Gastrocnemius medialis (tissue), 4 donors: ENCODE measurements around the gene CYTH1. TPM values are rescaled to one million over a fixed set of nuclear protein-coding genes. Genes with fewer than 3 reads are reported as not detected.
A peak's percentile ranks its signal among the peaks of the same experiment; 100 is the strongest.

Experiments
- ATAC-seq, 2 donors: fragments of 150-250 bp; one replicate each; pipeline ENCODE4 v1.9.1; 2016
- DNase-seq, 2 donors: peaks; one replicate each; pipeline ENCODE4 v3.0.0-alpha.2; 2019
- H3K27ac ChIP-seq, 4 donors: fragments of 200-600 bp; sonication (generic); 1 replicate in 1 of 4; 2 replicates in 3 of 4; pipeline ENCODE4 v1.5.1; 2016 to 2018; ENCODE audit warnings: mild to moderate bottlenecking in 2 of 4, moderate library complexity in 1 of 4
- H3K27me3 ChIP-seq, 3 donors: fragments of 200-600 bp; sonication (generic) in 2 of 3; 1 replicate in 1 of 3; 2 replicates in 2 of 3; pipeline versions ENCODE4 v1.5.1 to v1.6.0; 2016 to 2019; ENCODE audit warnings: mild to moderate bottlenecking in 1 of 3, moderate library complexity in 1 of 3
- H3K36me3 ChIP-seq, 2 donors: fragments of 200-600 bp; sonication (generic) in 1 of 2; one replicate each; pipeline ENCODE4 v1.5.1; 2017 to 2018
- H3K4me1 ChIP-seq, 2 donors: fragments of 200-600 bp; sonication (generic) in 1 of 2; one replicate each; pipeline ENCODE4 v1.5.1; 2016 to 2017; ENCODE audit warnings: mild to moderate bottlenecking in 2 of 2
- H3K4me3 ChIP-seq, 4 donors: fragments of 200-600 bp; sonication (generic) in 3 of 4; 1 replicate in 1 of 4; 2 replicates in 3 of 4; pipeline ENCODE4 v1.5.1; 2016 to 2019; ENCODE audit warnings: mild to moderate bottlenecking in 2 of 4
- H3K9me3 ChIP-seq, 3 donors: fragments of 200-600 bp; sonication (generic) in 2 of 3; 1 replicate in 1 of 3; 2 replicates in 2 of 3; pipeline ENCODE4 v1.5.1; 2016 to 2019
- POLR2A ChIP-seq, 2 donors: fragments of 450-650 bp; IDR thresholded peaks; one replicate each; pipeline ENCODE4 v1.6.1; 2017; ENCODE audit warnings: antibody characterized with exemption in 2 of 2, mild to moderate bottlenecking in 2 of 2, moderate library complexity in 2 of 2
- in situ Hi-C, 4 donors: fragments of 200-750 bp; cut with MboI; loops; one replicate each; pipeline versions ENCODE4 v1.15.0 to v1.8.0; 2017; ENCODE audit warnings: low sequenced_read_pairs in 4 of 4
- intact Hi-C: fragments of 100-400 bp; cut with DNase I; formaldehyde crosslinking; loops from one replicate; pipeline ENCODE4 v1.15.1; 2023; ENCODE audit warnings: low total_unique reads
- total RNA-seq, 4 donors: library from RNA; depleted of rRNA; stranded (reverse); fragments of >200 nt; gene quantifications; one replicate each; pipeline versions ENCODE4 v1.1.0 to v1.2.3, GENCODE V29; 2016
- TF ChIP-seq, protein P1 (sequence below), 5 experiments: fragments of 450-650 bp in 3 of 5; fragments of 200-600 bp in 2 of 5; sonication (generic) in 2 of 5; IDR thresholded peaks in 4 of 5; conservative IDR thresholded peaks in 1 of 5; 1 replicate in 4 of 5; 2 replicates in 1 of 5; pipeline ENCODE4 v1.5.1; 2016 to 2019; ENCODE audit warnings: antibody characterized with exemption in 5 of 5, mild to moderate bottlenecking in 3 of 5, moderate library complexity in 3 of 5

CYTH1 gene
- total RNA-seq, 4 donors from 2014 or later = 24.7 to 43.7 (median 32.4) TPM

DNA sequence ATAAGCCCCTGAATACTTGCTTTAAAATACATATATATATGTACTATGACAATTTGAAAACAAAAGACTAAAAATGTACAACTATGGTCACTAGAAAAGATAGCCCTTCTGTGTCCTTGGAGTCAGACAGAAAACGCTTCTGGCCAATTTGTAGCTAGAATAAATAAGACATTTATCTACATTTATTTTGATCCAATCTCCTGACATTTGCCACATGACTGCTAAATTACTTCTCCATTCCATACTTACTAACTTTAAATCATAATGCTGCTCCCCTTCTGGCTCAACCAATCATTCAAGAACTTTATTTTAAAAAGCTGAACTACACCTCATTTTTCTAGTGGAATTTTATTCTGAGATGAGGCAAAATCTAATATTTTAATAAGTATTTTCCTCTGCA, 65.8 kb downstream of the CYTH1 start:
- TF ChIP-seq, protein P1, sequence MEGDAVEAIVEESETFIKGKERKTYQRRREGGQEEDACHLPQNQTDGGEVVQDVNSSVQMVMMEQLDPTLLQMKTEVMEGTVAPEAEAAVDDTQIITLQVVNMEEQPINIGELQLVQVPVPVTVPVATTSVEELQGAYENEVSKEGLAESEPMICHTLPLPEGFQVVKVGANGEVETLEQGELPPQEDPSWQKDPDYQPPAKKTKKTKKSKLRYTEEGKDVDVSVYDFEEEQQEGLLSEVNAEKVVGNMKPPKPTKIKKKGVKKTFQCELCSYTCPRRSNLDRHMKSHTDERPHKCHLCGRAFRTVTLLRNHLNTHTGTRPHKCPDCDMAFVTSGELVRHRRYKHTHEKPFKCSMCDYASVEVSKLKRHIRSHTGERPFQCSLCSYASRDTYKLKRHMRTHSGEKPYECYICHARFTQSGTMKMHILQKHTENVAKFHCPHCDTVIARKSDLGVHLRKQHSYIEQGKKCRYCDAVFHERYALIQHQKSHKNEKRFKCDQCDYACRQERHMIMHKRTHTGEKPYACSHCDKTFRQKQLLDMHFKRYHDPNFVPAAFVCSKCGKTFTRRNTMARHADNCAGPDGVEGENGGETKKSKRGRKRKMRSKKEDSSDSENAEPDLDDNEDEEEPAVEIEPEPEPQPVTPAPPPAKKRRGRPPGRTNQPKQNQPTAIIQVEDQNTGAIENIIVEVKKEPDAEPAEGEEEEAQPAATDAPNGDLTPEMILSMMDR (IDR thresholded peaks at IDR 0.05 in 4 of 5, conservative IDR thresholded peaks at IDR 0.05 in 1 of 5) = no peak
- TF ChIP-seq POLR2A (IDR thresholded peaks at IDR 0.05) = no peak
- Histone ChIP-seq H3K9me3 (no peaks in the 10 kb centered on the region), H3K4me3 (peak overlapping the region in 3 of 4 donors; percentile 51 to 64 (median 64)), H3K4me1 (peaks cover 44 to 48% of the 10 kb centered on the region in 2 donors), H3K27me3 (no peaks in the 10 kb centered on the region), H3K36me3 (no peaks in the 10 kb centered on the region), H3K27ac (peak overlapping the region; percentile 72 to 84 (median 83))
- in situ Hi-C loops (no loop called here), intact Hi-C loops (loop anchor here (5.0 kb wide), 3 partner anchors 34 to 126 kb away; partner anchors contain the start of gene USP36)
- ATAC-seq (no peak), DNase-seq (no peak)

DNA sequence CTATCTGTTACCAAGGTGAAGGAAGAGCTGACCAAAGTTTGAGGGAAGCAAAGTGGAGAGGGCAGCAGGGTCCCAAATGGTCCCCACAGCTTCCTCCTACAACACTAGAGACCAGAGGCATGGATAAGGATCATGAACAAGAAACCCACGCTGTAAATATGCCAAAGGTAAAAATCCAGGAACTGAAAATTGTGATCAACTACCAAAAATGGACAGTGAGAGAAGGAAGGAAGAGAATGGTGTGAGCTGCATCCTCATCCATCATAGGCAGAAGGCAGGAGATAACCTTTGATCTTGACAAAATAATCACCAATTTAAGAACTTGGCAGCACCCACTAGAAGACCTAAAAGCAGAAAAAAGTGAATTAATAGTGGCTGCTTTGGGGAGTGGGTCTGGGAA, 66.2 kb downstream of the CYTH1 start:
- intact Hi-C loops = loop anchor here (5.0 kb wide), 3 partner anchors 34 to 126 kb away; partner anchors contain the start of gene USP36
- Histone ChIP-seq H3K27ac (peak overlapping the region; percentile 72 to 84 (median 83)), H3K36me3 (no peaks in the 10 kb centered on the region), H3K4me1 (peaks cover 39 to 45% of the 10 kb centered on the region in 2 donors), H3K9me3 (no peaks in the 10 kb centered on the region), H3K4me3 (no peak overlapping the region), H3K27me3 (no peaks in the 10 kb centered on the region)
- in situ Hi-C loops = no loop called here
- ATAC-seq (no peak), DNase-seq (no peak)
- no peak for TF ChIP-seq POLR2A (IDR thresholded peaks at IDR 0.05)
- TF ChIP-seq, protein P1 (IDR thresholded peaks at IDR 0.05 in 4 of 5, conservative IDR thresholded peaks at IDR 0.05 in 1 of 5) = no peak

DNA sequence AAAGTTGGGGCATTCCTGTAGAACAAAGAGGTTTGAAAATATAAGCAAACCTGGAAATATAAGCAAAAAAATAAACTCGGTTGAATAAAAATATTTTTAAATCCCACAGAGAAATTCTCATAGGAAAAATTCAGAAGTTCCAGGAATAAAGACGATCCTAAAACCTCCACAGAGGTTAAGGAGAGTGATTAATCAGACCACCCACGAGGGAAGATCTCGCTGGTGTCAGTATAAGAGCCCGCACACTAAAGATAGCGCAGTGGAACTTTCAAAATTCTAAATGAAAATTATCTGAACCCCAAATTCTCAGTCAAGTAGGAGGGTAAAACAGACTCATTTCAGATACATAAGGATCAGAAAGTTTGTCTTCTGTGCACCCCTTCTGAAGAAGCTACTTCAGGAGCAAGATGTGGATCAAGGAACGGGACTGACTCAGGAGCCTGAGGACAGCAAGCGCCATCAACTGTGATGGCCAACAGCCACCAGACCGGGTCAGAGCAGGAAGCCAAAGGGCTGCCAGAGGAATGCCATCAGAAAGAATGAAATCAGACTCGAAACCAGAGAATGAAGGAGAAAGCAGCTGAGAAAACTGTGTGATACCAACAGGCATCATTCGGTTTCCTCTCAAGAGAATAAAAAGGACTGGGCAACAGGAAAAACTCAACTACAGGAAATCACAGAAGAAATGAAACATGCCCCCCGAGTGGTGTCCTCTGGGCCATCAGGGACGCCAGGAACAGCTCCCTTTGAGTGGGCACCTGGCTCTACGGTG, 66.9 kb downstream of the CYTH1 start:
- intact Hi-C loops (loop anchor here (5.0 kb wide), 3 partner anchors 33 to 127 kb away; partner anchors contain the start of gene USP36), in situ Hi-C loops (no loop called here)
- Histone ChIP-seq H3K27me3 (no peaks in the 10 kb centered on the region), H3K27ac (peak overlapping the region; percentile 72 to 84 (median 83)), H3K4me3 (no peak overlapping the region), H3K9me3 (no peaks in the 10 kb centered on the region), H3K36me3 (no peaks in the 10 kb centered on the region), H3K4me1 (peaks cover 39 to 42% of the 10 kb centered on the region in 2 donors)
- ATAC-seq (no peak), DNase-seq (no peak)
- TF ChIP-seq, protein P1 (IDR thresholded peaks at IDR 0.05 in 4 of 5, conservative IDR thresholded peaks at IDR 0.05 in 1 of 5) = no peak
- no peak for TF ChIP-seq POLR2A (IDR thresholded peaks at IDR 0.05)

DNA sequence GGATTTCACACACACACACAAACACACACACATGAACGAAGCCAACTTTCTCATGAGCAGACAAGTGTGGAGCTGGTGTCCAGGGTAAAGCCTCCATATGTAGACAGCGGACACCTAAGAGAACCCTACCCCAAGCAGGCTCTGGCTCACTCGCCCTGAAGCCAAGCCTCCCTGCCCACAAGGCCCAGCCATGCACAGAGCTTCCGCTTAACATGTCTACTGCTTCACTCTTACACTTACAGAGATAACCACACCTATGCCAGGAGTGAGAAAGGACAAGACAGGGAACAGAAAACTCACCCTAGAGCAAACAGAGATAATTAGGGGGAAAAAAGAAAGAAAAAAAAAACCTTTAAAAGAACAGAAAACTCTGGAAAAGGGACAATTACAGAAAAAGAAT, 67.5 kb downstream of the CYTH1 start:
- Histone ChIP-seq H3K36me3 (no peaks in the 10 kb centered on the region), H3K27ac (peak overlapping the region in 3 of 4 donors; percentile 82 to 84 (median 84)), H3K27me3 (no peaks in the 10 kb centered on the region), H3K4me1 (peaks cover 39 to 43% of the 10 kb centered on the region in 2 donors), H3K4me3 (no peak overlapping the region), H3K9me3 (no peaks in the 10 kb centered on the region)
- intact Hi-C loops = no loop called here
- in situ Hi-C loops = no loop called here
- ATAC-seq (no peak), DNase-seq (no peak)
- TF ChIP-seq, protein P1 (IDR thresholded peaks at IDR 0.05 in 4 of 5, conservative IDR thresholded peaks at IDR 0.05 in 1 of 5) = no peak
- TF ChIP-seq POLR2A (IDR thresholded peaks at IDR 0.05) = no peak
